SU-DHL-6 (cell line): ENCODE results near the gene GULP1.

ENCODE experiments used
- H2AFZ ChIP-seq: fragments of 200-600 bp; sonication (generic); 2 replicates; pipeline ENCODE4 v1.6.1; 2014; ENCODE audit warnings: low read depth, mild to moderate bottlenecking, moderate library complexity, mixed read lengths, antibody characterized with exemption, low read length; ENCODE audit not compliant: severe bottlenecking
- H3F3A ChIP-seq: fragments of 200-600 bp; shearing (Covaris generic); 2 replicates; pipeline ENCODE4 v1.6.0; 2016; ENCODE audit warnings: antibody characterized with exemption, mild to moderate bottlenecking; ENCODE audit not compliant: insufficient read depth
- H3K27ac ChIP-seq: fragments of 200-600 bp; sonication (generic); 2 replicates; pipeline ENCODE4 v1.5.1; 2016; ENCODE audit warnings: low read depth, mild to moderate bottlenecking, low read length, moderate library complexity, mixed read lengths
- H3K27me3 ChIP-seq: fragments of 200-600 bp; sonication (generic), shearing (Covaris generic); 2 replicates; pipeline ENCODE4 v1.6.0; 2014; ENCODE audit warnings: mild to moderate bottlenecking, low read length
- H3K36me3 ChIP-seq: fragments of 200-600 bp; sonication (generic); 2 replicates; pipeline ENCODE4 v1.6.1; 2014; ENCODE audit warnings: mild to moderate bottlenecking, low read length, mixed read lengths
- H3K4me2 ChIP-seq: fragments of 300-600, 200-600 bp; shearing (Covaris generic), sonication (generic); 2 replicates; pipeline ENCODE4 v1.6.0; 2014; ENCODE audit warnings: low read length, low read depth, mild to moderate bottlenecking; ENCODE audit not compliant: poor library complexity, severe bottlenecking
- H3K4me3 ChIP-seq: fragments of 200-600 bp; sonication (generic); 2 replicates; pipeline ENCODE4 v1.5.1; 2014; ENCODE audit warnings: antibody characterized with exemption, low read length, mild to moderate bottlenecking, mixed read lengths; ENCODE audit not compliant: insufficient read depth, poor library complexity, severe bottlenecking
- H3K79me2 ChIP-seq: fragments of 200-600 bp; sonication (generic); 2 replicates; pipeline ENCODE4 v1.6.1; 2014; ENCODE audit warnings: mild to moderate bottlenecking, low read length, moderate library complexity; ENCODE audit not compliant: insufficient read depth
- H3K9ac ChIP-seq: fragments of 200-600 bp; sonication (generic); 2 replicates; pipeline ENCODE4 v1.7.0; 2014; ENCODE audit warnings: mild to moderate bottlenecking, low read length
- H3K9me2 ChIP-seq: fragments of 200-600 bp; sonication (generic); replicated peaks from 2 replicates; pipeline ENCODE4 v1.6.1; 2014; ENCODE audit warnings: low read length; ENCODE audit not compliant: insufficient read depth
- H3K9me3 ChIP-seq: fragments of 200-600 bp; sonication (generic); 2 replicates; pipeline ENCODE4 v1.6.1; 2014; ENCODE audit warnings: low read length, mixed read lengths; ENCODE audit not compliant: insufficient read depth
- H4K20me1 ChIP-seq: fragments of 200-600 bp; sonication (generic); 2 replicates; pipeline ENCODE4 v1.6.1; 2014; ENCODE audit warnings: low read depth, mild to moderate bottlenecking, antibody characterized with exemption, low read length, moderate library complexity, mixed read lengths
- CTCF ChIP-seq: fragments of 200-600 bp; sonication (generic); IDR thresholded peaks from one replicate; pipeline ENCODE4 v1.5.1; 2017; ENCODE audit warnings: antibody characterized with exemption, mild to moderate bottlenecking, low read length, moderate library complexity; ENCODE audit not compliant: insufficient read depth, poor library complexity, severe bottlenecking
- EZH2phosphoT487 ChIP-seq: fragments of 200-600 bp; sonication (generic), shearing (Covaris generic); conservative IDR thresholded peaks from 2 replicates; pipeline ENCODE4 v1.6.1; 2018; ENCODE audit warnings: mild to moderate bottlenecking, antibody characterized with exemption, low read length, moderate library complexity, mixed read lengths

Gene GULP1

DNA sequence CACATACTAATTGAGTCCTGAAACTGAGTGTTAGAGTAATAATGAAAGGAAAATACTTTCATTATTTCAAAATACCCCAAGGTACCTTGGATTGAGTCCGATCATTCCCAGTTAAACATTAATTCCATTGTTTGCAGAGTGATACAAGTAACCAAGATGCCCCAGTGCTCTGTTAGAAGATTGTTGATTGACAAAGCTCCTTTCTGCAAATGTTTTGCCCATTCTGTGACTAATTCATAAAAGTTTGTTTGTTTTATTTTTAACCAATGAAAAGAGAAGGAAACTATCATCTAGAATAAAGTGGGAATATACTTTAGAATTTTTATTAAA lies 124.0 kb downstream of the GULP1 start:
- Histone ChIP-seq H2AFZ (no peak overlapping the region), H3F3A (no peaks in the 10 kb centered on the region), H3K4me3 (no peak overlapping the region), H3K27ac (no peak overlapping the region), H3K9me3 (no peaks in the 10 kb centered on the region), H3K27me3 (no peaks in the 10 kb centered on the region), H3K9ac (no peak overlapping the region), H4K20me1 (no peaks in the 10 kb centered on the region), H3K4me2 (no peak overlapping the region), H3K79me2 (no peaks in the 10 kb centered on the region), H3K9me2 (no peaks in the 10 kb centered on the region), H3K36me3 (no peaks in the 10 kb centered on the region)
- TF ChIP-seq CTCF (no peak), EZH2phosphoT487 (no peak)

- Histone ChIP-seq H3K9ac (no peak overlapping the region), H3K27me3 (no peaks in the 10 kb centered on the region), H3K9me2 (no peaks in the 10 kb centered on the region), H3F3A (no peaks in the 10 kb centered on the region), H3K9me3 (no peaks in the 10 kb centered on the region), H2AFZ (no peak overlapping the region), H3K79me2 (no peaks in the 10 kb centered on the region), H4K20me1 (no peaks in the 10 kb centered on the region), H3K27ac (no peak overlapping the region), H3K4me3 (no peak overlapping the region), H3K36me3 (no peaks in the 10 kb centered on the region), H3K4me2 (no peak overlapping the region)
- TF ChIP-seq EZH2phosphoT487 (no peak), CTCF (no peak)
Observed at GRCh38 chr2:188416367-188416766, 124.7 kb downstream of the GULP1 start.

GRCh38 chr2:188422726-188423125 lies 131.1 kb downstream of the GULP1 start:
- Histone ChIP-seq H3K4me2 (no peak overlapping the region), H4K20me1 (no peaks in the 10 kb centered on the region), H3F3A (no peaks in the 10 kb centered on the region), H3K79me2 (no peaks in the 10 kb centered on the region), H3K27ac (no peak overlapping the region), H2AFZ (no peak overlapping the region), H3K9me2 (no peaks in the 10 kb centered on the region; the same call in 1 of the 2 replicates), H3K4me3 (no peak overlapping the region), H3K9me3 (no peaks in the 10 kb centered on the region), H3K36me3 (no peaks in the 10 kb centered on the region), H3K27me3 (no peaks in the 10 kb centered on the region), H3K9ac (no peak overlapping the region)
- TF ChIP-seq CTCF (no peak), EZH2phosphoT487 (no peak)

GRCh38 chr2:188425266-188425665 lies 133.6 kb downstream of the GULP1 start:
- H4K20me1 ChIP-seq, result no peaks in the 10 kb centered on the region
- H3K27me3 ChIP-seq, result no peaks in the 10 kb centered on the region
- H3K4me3 ChIP-seq, result no peak overlapping the region
- no peak overlapping the region for H3K4me2 ChIP-seq
- H3K27ac ChIP-seq, result no peak overlapping the region
- H3K36me3 ChIP-seq, result no peaks in the 10 kb centered on the region
- no peak overlapping the region for H3K9ac ChIP-seq
- TF ChIP-seq CTCF, result no peak
- TF ChIP-seq EZH2phosphoT487, result no peak
- no peaks in the 10 kb centered on the region for H3F3A ChIP-seq
- no peaks in the 10 kb centered on the region for H3K79me2 ChIP-seq
- H2AFZ ChIP-seq, result no peak overlapping the region
- no peaks in the 10 kb centered on the region; the same call in 1 of the 2 replicates for H3K9me2 ChIP-seq
- no peaks in the 10 kb centered on the region for H3K9me3 ChIP-seq
